ENCODE measurements around the gene ACO2.

ACO2 gene

DNA sequence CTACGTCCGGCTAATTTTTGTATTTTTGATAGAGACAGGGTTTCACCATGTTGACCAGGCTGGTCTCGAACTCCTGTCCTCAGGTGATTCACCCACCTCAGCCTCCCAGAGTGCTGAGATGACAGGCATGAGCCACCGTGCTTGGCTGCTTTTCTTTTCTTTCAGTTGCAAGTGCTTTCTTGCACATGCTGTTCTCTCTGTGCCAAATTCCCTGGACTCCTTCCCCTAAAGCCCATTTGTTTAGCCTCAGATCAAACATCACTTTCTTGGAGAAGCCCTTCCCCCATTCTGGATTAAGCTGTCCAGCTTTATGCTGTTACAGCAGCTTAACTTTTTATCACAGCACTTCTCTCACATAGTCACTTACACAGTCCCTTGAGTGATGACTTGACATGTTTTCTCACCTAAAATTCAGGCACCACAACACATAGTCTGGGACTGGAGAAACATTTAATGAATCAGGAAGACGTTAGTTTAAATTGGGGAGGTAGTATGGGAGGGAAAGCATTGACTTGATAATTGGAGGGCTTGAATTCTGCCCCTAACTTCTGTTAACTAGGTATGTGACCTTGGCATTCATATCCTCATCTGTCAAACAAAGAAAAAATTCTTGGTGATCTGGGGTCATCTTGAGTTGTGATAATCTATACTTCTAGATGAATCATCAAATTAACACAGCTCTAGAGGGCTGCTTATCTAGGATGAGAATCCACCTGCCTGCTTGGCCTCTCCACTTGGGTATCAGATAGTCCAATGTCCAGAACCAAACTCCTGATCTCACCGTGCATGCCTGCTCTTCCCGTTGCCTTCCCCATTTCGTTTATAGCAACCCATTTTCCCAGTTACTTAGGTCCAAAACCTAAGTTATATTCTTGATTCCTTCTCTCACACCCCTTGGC lies 18.4 kb downstream of the ACO2 start:
- no peak overlapping the region for H3K27ac ChIP-seq
- no peak overlapping the region for H3K4me3 ChIP-seq

DNA sequence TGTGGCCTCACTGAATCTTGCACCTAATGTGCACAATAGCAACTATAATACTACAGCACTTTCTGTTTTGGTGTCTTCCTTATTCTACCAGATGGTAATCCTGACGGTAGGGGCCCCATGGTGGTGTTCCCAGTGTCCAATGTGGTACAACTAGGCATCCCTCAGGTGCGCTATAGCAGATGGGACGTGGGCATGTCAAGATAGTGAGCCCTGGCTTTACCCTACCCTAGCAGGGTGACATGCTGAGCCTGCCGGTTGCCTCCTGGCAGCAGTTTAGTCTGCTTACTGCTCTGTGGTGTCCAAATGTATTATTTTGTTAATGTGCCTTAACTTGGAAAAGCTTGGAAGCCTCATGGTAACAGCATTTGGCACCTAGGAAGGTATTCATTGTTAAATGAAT lies 19.2 kb downstream of the ACO2 start:
- H3K4me3 ChIP-seq, result no peak overlapping the region
- H3K27ac ChIP-seq, result peak overlapping the region in 1 of 21 experiments; percentile 0

DNA sequence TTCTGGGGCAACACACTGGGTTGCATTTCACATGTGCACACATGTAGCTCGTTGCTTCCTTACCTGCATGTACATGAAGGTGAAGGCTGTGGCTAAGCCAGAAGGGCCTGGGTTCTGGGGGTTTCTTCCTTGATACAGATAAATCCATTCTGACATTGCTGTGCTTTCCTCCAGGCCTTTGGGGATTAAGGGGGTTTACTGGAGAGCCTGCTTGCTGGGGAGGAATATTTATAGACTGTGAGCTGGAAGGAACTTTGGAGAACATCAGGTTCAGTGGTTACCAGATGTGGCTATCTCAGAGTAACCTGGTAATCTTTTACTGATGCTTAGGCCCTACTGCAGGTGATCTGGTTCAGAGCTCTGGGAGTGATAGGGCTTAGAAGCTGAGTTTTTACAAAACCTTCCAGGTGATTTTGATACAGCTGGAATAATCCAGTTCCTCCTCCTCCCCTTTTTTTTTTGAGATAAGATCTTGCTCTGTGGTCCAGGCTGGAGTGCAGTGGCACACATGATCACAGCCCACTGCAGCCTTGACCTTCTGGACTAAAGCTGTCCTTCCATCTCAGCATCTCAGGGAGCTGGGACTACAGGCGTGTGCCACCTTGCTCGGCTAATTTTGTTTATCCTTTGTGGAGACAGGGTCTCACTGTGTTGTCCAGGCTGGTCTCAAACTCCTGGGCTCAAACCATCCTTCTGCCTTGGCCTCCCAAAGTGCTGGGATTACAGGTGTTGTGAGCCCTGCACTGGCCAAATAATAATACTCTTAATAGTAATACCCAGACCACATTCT lies 19.9 kb downstream of the ACO2 start:
- H3K27ac ChIP-seq, result no peak overlapping the region
- H3K4me3 ChIP-seq, result no peak overlapping the region

GRCh38 chr22:41491374-41492100 lies 22.6 kb downstream of the ACO2 start:
- Histone ChIP-seq H3K4me3 (no peak overlapping the region), H3K27ac (peak overlapping the region in 1 of 21 experiments; percentile 46)

DNA sequence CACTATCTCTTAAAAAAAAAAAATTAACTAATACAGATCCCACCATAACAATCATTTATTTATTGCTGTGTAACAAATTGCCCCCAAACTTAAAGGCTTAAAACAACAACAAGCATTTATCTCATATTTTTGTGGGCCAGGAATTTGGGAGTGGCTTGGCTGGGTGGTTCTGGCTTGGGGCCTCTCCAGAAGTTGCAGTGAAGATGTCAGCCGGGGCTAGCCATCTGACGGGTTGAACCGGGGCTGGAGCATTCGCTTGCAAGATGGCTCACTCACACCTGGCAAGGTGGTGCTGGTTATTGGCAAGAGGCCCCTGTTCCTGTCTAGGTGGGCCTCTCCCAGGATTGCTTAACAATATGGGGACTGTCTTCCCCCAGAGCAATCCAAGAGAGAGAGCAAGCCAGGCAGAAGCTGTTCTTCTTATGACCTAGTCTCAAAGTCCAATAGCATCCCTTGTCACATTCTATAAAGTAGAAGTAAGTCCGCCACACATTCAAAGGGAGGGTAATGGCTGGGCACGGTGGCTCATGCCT lies 29.5 kb downstream of the ACO2 start:
- Histone ChIP-seq H3K27ac (peak overlapping the region in 5 of 21 experiments; percentile 14 to 57 (median 24)), H3K4me3 (no peak overlapping the region)

GRCh38 chr22:41499624-41500280 lies 30.8 kb downstream of the ACO2 start:
- H3K27ac ChIP-seq, result peak overlapping the region in 1 of 21 experiments; percentile 8
- no peak overlapping the region for H3K4me3 ChIP-seq

DNA sequence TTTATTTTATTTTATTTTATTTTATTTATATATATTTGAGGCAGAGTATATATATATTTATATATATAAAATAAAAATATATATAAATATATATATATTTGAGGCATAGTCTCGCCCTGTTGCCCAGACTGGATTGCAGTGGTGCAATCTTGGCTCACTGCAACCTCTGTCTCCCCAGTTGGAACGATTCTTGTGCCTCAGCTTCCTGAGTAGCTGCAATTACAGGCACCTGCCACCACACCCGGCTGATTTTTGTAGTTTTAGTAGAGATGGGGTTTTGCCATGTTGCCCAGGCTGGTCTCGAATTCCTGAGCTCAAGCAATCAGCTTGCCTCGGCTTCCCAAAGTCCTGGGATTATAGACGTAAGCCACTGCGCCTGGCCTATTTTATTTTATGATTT lies 31.4 kb downstream of the ACO2 start:
- Histone ChIP-seq H3K27ac (no peak overlapping the region), H3K4me3 (no peak overlapping the region)

DNA sequence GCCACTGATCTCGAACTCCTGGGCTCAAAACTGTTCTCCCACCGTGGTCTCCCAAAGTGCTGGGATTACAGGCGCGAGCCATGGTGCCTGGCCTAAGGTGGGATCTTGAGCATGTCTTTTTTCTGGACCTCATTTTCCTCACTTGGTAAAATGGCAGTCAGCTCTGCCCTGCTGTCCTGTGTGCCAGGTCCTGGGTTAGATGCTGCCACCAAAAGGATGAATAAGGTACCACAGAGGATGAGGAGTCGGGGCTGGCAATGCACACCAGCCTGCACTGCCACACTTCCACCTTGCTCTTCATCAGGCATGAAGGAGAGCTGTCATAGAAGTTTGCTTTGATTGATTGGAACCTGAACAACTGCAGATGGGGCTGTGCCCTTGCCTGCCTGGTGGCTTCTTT lies 32.3 kb downstream of the ACO2 start:
- H3K27ac ChIP-seq, result no peak overlapping the region

GRCh38 chr22:41504397-41504796 lies 35.5 kb downstream of the ACO2 start:
- H3K4me3 ChIP-seq, result no peak overlapping the region
- H3K27ac ChIP-seq, result peak overlapping the region in 2 of 21 experiments; percentile 8 to 24

More for the DNA sequence above, 32.3 kb downstream of the ACO2 start:
- no peak overlapping the region for H3K4me3 ChIP-seq

DNA sequence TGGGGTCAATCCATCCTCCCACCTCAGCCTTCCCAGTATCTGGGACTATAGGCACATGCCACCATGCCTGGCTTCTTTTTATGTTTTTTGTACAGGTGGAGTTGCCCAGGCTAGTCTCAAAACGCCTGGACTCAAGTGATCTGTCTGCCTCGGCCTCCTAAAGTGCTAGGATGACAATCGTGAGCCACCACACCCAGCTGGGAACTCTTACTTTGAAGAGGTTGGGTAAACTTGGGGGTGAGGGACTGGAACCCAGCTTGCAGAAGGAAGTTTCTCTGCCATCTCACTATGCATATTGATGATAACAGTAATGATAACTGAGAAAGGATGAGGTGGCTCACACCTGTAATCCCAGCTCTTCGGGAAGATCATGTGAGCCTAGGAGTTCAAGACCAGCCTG lies 35.9 kb downstream of the ACO2 start:
- Histone ChIP-seq H3K27ac (no peak overlapping the region), H3K4me3 (no peak overlapping the region)

GRCh38 chr22:41505511-41506220 lies 36.7 kb downstream of the ACO2 start:
- no peak overlapping the region for H3K4me3 ChIP-seq
- H3K27ac ChIP-seq, result no peak overlapping the region

DNA sequence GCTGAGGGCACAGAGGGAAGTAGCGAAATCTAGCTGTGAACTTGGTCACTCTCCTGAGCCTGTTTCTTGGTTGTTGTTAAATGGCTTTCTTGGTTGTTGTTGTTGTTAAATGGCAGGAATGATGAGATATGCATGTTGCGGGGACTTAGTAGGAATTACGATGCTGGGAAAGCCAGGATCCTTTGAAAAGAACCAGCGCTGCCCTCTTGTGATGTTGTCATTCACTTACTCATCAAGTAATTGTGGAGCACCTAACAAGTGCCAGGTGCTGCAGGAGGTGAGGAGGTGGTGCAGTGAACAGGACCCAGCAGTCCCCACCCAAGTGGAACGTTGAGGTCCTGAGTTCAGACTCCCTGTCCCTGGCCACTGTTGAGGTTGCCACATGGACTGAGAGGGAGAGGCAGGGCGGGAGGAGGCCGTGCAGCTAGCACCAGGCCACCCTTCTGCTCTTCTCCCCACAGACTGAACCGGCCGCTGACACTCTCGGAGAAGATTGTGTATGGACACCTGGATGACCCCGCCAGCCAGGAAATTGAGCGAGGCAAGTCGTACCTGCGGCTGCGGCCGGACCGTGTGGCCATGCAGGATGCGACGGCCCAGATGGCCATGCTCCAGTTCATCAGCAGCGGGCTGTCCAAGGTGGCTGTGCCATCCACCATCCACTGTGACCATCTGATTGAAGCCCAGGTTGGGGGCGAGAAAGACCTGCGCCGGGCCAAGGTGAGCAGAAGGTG lies 38.6 kb downstream of the ACO2 start:
- no peak overlapping the region for H3K4me3 ChIP-seq
- peak overlapping the region in 1 of 21 experiments; percentile 1 for H3K27ac ChIP-seq

- H3K4me3 ChIP-seq, result no peak overlapping the region
- H3K27ac ChIP-seq, result peak overlapping the region in 1 of 21 experiments; percentile 18
Observed at GRCh38 chr22:41508770-41509170, 39.9 kb downstream of the ACO2 start.

- no peak overlapping the region for H3K4me3 ChIP-seq
- H3K27ac ChIP-seq, result peak overlapping the region in 1 of 21 experiments; percentile 24
Observed at GRCh38 chr22:41511521-41511968, 42.6 kb downstream of the ACO2 start.

- Histone ChIP-seq H3K27ac (no peak overlapping the region), H3K4me3 (no peak overlapping the region)
Observed at GRCh38 chr22:41512421-41513194, 43.7 kb downstream of the ACO2 start.

DNA sequence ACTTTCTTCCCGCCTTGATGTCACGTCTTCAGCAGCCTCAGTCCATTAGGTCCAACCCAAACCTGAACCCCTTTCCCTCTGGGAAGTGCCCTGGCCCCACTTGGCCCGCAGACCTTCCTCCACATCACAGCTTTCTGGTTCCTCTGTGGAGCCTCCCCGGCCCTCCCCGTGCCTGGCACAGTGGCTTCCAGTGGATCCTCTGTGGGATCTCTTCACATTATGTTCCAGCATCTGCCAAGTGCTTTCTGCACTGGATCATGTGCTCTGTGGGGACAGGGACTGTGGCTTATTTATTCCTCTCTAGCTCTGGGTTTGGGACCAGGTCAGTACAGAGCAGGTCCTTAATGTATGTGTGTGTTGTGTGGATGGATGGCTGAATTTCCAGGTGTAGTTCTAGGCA lies 44.5 kb downstream of the ACO2 start:
- H3K27ac ChIP-seq, result peak overlapping the region in 1 of 21 experiments; percentile 0
- no peak overlapping the region for H3K4me3 ChIP-seq

DNA sequence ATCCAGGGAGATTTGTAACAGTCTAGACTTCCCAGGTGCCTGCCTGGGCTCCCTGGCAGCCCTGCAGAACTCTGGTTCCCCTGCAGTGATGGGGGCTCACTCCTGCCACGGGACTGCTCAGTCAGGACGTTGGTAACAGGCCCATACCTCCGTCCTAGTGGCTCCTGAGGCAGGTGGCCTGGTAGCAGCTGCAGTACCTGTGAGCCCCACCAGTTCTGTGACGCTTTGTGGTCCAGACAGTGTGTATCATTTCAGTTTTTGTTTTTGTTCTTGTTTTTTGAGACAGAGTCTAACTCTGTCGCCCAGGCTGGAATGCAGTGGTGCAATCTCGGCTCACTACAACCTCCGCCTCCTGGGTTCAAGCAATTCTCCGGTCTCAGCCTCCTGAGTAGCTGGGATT lies 47.5 kb downstream of the ACO2 start:
- Histone ChIP-seq H3K4me3 (no peak overlapping the region), H3K27ac (no peak overlapping the region)

Data from skin epidermis (tissue), 12 donors.